Measurements from ENCODE around the gene LRRC56. TPM values are rescaled to one million over a fixed set of nuclear protein-coding genes. Genes with fewer than 3 reads are reported as not detected.

The LRRC56 gene
- total RNA-seq, 1 donor from 2014 or later: 0.13 TPM

GRCh38 chr11:499201-500076 is 37.9 kb upstream of the LRRC56 start:
- ATAC-seq (ENCODE audit: poor library complexity) (no peak), DNase-seq (no peak)
- intact Hi-C loops (cut with DNase I): loop anchor here (5.0 kb wide), 1 partner anchor 47 kb away; the partner anchor contains the start of gene PTDSS2

GRCh38 chr11:501001-501682 is 36.2 kb upstream of the LRRC56 start:
- no peak for DNase-seq
- intact Hi-C loops (cut with DNase I): loop anchor here (5.0 kb wide), 1 partner anchor 49 kb away; the partner anchor contains the start of gene PTDSS2
- peak; percentile 21 for ATAC-seq (ENCODE audit: poor library complexity)

GRCh38 chr11:501683-502287 is 35.5 kb upstream of the LRRC56 start:
- DNase-seq: no peak
- intact Hi-C loops (cut with DNase I): loop anchor here (5.0 kb wide), 1 partner anchor 49 kb away; the partner anchor contains the start of gene PTDSS2

GRCh38 chr11:502288-503178 is 34.8 kb upstream of the LRRC56 start:
- intact Hi-C loops (cut with DNase I): loop anchor here (5.0 kb wide), 1 partner anchor 50 kb away; the partner anchor contains the start of gene PTDSS2
- ATAC-seq (ENCODE audit: poor library complexity) (no peak), DNase-seq (no peak)

More at GRCh38 chr11:501683-502287, 35.5 kb upstream of the LRRC56 start:
- no peak for ATAC-seq (ENCODE audit: poor library complexity)

- ATAC-seq (ENCODE audit: poor library complexity) (no peak), DNase-seq (peak; percentile 78)
- intact Hi-C loops (cut with DNase I): loop anchor here (5.0 kb wide), 1 partner anchor 51 kb away; the partner anchor contains the start of gene PTDSS2
These were observed 33.9 kb upstream of the LRRC56 start for GRCh38 chr11:503179-503981.

GRCh38 chr11:504053-504993 is 33.0 kb upstream of the LRRC56 start:
- ATAC-seq (ENCODE audit: poor library complexity): no peak
- peak; percentile 73 for DNase-seq
- intact Hi-C loops (cut with DNase I): loop anchor here (5.0 kb wide), 1 partner anchor 52 kb away; the partner anchor contains the start of gene PTDSS2

GRCh38 chr11:504994-505344 is 32.4 kb upstream of the LRRC56 start:
- no peak for DNase-seq
- no peak for ATAC-seq (ENCODE audit: poor library complexity)
- intact Hi-C loops (cut with DNase I): loop anchor here (5.0 kb wide), 1 partner anchor 53 kb away; the partner anchor contains the start of gene PTDSS2

- intact Hi-C loops (cut with DNase I): no loop called here
- DNase-seq: peak; percentile 98
- peak; percentile 87 for ATAC-seq (ENCODE audit: poor library complexity)
These were observed 30.9 kb upstream of the LRRC56 start for GRCh38 chr11:506238-506994.

GRCh38 chr11:506995-507726 is 30.2 kb upstream of the LRRC56 start, which contains the start of gene RNH1:
TSS of gene RNH1 (minus strand) at chr11:507242. CDS start at chr11:502162, 5,080 bp downstream.
- peak; percentile 88 for ATAC-seq (ENCODE audit: poor library complexity)
- intact Hi-C loops (cut with DNase I): no loop called here
- DNase-seq: peak; percentile 99

- intact Hi-C loops (cut with DNase I): no loop called here
- no peak for ATAC-seq (ENCODE audit: poor library complexity)
- DNase-seq: no peak
These were observed 29.4 kb upstream of the LRRC56 start for GRCh38 chr11:507727-508515.

- DNase-seq (no peak), ATAC-seq (ENCODE audit: poor library complexity) (no peak)
- intact Hi-C loops (cut with DNase I): no loop called here
These were observed 28.4 kb upstream of the LRRC56 start for GRCh38 chr11:508956-509355.

GRCh38 chr11:512761-513595 is 24.3 kb upstream of the LRRC56 start:
- intact Hi-C loops (cut with DNase I): loop anchor here (10.0 kb wide), 1 partner anchor 308 kb away; the partner anchor contains the start of genes BET1L and RIC8A
- ATAC-seq (ENCODE audit: poor library complexity): no peak
- no peak for DNase-seq

- intact Hi-C loops (cut with DNase I): loop anchor here (10.0 kb wide), 1 partner anchor 310 kb away; the partner anchor contains the start of genes BET1L and RIC8A
- DNase-seq (no peak), ATAC-seq (ENCODE audit: poor library complexity) (no peak)
These were observed 22.7 kb upstream of the LRRC56 start for GRCh38 chr11:514606-515005.

Measured in Right ventricle myocardium superior (tissue), 1 donor.